ENCODE data around the gene IFNA1.

The IFNA1 gene

DNA sequence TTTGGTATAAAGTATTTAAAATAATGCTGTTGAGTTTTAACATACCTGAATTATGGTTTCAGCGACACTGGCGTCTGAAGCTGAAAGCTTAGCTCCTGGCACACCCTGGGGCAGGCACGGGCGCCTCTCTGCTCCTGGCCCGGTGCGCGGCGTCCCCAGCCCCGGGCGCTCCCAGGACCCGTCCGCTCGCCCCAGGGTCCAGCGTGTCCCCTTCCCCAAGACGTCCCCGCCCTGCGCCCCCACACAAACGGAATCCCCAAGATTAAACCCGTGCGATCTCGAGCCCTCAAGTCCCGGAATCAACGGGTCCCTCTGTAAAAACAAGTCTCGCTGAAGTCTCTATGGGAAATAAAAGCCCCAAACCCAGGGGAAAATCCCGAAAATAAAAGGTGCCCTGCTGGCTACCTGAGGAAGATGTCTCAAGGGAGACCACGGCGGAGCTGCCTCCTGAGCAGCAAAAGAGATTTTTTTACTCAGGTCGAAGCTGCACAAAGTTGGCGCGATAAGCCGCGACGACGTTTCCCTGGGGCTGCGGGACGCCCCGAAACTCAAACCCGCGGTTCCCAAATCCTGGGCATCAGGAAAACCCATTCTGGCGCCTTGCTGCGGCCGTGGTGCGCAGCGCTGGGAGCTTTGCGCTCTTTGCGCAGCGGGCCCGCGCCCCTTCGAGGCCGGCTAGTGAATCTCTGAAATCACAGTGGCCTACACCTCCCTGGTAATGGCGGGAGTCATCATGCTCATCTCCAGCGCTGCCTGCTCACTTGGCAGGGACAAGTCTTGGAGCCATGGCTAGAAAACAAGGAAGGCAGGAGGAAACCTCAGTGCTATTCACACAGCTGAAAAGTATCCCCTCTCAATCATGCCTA, 37.6 kb upstream of the IFNA1 start:
- TF ChIP-seq, protein P1, sequence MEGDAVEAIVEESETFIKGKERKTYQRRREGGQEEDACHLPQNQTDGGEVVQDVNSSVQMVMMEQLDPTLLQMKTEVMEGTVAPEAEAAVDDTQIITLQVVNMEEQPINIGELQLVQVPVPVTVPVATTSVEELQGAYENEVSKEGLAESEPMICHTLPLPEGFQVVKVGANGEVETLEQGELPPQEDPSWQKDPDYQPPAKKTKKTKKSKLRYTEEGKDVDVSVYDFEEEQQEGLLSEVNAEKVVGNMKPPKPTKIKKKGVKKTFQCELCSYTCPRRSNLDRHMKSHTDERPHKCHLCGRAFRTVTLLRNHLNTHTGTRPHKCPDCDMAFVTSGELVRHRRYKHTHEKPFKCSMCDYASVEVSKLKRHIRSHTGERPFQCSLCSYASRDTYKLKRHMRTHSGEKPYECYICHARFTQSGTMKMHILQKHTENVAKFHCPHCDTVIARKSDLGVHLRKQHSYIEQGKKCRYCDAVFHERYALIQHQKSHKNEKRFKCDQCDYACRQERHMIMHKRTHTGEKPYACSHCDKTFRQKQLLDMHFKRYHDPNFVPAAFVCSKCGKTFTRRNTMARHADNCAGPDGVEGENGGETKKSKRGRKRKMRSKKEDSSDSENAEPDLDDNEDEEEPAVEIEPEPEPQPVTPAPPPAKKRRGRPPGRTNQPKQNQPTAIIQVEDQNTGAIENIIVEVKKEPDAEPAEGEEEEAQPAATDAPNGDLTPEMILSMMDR (IDR thresholded peaks at IDR 0.05; ENCODE audit: insufficient read depth, low read length, missing control alignments) = no peak
- ChIA-PET POLR2A (no interaction called here), CTCF (interaction anchor here (0.6 to 1.5 kb wide), 5 partner anchors 53 to 386 kb away, joined by 3 to 7 read pairs (median 3); no protein-coding TSS in a partner anchor)
- H3K4me3 ChIP-seq (ENCODE audit: low read depth, low read length) = peak overlapping the region; percentile 30
- no peak for DNase-seq (ENCODE audit: low read depth, low spot score)

DNA sequence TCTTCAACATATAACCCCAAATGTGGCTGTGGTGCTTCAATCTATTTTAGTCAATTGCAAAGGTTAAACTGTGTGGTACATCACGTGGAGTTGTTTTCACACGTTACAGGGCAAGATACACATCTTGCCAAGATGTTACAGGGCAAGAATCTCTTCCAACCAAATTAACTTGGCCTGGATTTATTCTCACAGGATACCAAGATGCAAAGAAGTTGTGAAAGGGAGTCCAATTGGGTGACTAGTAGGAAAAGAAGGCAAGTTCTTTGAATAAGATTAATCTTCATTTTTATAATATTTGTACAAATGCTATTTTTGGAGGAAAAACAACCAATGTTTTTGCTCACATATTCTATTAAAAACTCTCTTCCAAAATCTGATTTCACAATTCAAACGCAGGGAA, 36.1 kb upstream of the IFNA1 start:
- ChIA-PET CTCF (no interaction called here), POLR2A (no interaction called here)
- TF ChIP-seq, protein P1 (IDR thresholded peaks at IDR 0.05; ENCODE audit: insufficient read depth, low read length, missing control alignments) = no peak
- H3K4me3 ChIP-seq (ENCODE audit: low read depth, low read length) = no peak overlapping the region
- no peak for DNase-seq (ENCODE audit: low read depth, low spot score)

DNA sequence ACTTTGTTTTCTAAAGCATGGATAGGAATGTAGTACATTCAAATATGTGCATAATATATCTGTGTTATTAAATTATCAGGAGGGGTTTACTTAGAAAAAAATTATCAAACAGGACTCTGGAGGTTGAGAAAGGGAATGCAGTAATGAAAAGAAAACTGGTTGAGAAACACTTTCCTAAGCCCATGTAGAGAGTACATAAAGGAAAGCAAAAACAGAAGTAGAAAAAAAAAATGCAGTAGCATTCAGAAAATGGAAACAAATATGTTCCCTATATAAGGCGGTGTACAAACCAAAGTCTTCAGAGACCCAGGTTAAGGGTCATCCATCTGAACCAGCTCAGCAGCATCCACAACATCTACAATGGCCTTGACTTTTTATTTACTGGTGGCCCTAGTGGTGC, 31.4 kb upstream of the IFNA1 start, which contains the start of gene IFNA8:
Gene IFNA8, plus strand, starts transcription at position 301 of the 400 bp plus-strand sequence. Its CDS starts 60 bp downstream, at position 361.
- CTCF ChIA-PET = interaction anchor here (1.0 to 1.6 kb wide), 4 partner anchors 10 to 46 kb away, joined by 3 to 9 read pairs (median 3); no protein-coding TSS in a partner anchor
- POLR2A ChIA-PET = no interaction called here
- DNase-seq (ENCODE audit: low read depth, low spot score) = no peak
- TF ChIP-seq, protein P1 (IDR thresholded peaks at IDR 0.05; ENCODE audit: insufficient read depth, low read length, missing control alignments) = no peak
- H3K4me3 ChIP-seq (ENCODE audit: low read depth, low read length) = no peak within 1 kb of the TSS

DNA sequence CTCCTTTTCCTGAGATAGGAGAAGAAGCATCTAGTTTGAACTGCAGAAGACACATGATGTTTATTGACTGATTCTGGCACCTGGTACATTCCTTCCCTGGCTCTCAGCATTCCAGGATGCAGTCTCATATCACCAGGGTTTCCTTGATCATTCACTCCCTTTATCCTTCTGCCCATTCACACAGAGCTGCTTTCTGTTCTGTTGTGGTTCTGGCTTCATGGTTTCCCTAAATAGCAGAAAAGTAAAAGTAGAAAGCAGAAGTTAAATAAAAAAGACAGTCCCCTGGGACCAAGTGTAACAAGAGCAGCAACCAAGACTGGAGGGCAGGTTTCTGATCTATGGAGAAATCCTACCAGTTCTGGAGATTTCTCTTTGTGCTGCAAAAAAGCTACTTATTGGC, 28.1 kb upstream of the IFNA1 start:
- no peak overlapping the region for H3K4me3 ChIP-seq (ENCODE audit: low read depth, low read length)
- TF ChIP-seq, protein P1 (IDR thresholded peaks at IDR 0.05; ENCODE audit: insufficient read depth, low read length, missing control alignments) = no peak
- CTCF ChIA-PET = interaction anchor here (0.9 to 1.2 kb wide), 3 partner anchors 16 to 86 kb away, joined by 3 to 4 read pairs (median 3); no protein-coding TSS in a partner anchor
- POLR2A ChIA-PET = no interaction called here
- no peak for DNase-seq (ENCODE audit: low read depth, low spot score)

DNA sequence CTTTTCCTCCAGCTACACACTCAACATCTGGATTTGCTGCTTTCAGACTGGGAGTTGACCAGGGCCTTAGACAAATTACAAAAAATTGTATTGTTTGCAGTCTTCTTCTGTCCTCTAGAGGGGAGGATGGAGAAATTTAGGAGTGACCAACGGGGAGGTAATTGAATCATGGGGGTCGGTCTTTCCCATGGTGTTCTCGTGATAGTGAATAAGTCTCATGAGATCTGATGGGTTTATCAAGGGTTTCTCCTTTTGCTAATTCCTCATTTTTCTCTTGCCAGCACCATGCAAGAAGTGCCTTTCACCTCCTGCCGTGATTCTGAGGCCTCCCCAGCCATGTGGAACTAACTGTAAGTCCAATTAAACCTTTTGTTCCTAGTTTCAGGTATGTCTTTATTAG, 27.1 kb upstream of the IFNA1 start:
- ChIA-PET CTCF (interaction anchor here (0.9 to 1.2 kb wide), 2 partner anchors 22 to 87 kb away, joined by 3 read pairs; no protein-coding TSS in a partner anchor), POLR2A (no interaction called here)
- TF ChIP-seq, protein P1 (IDR thresholded peaks at IDR 0.05; ENCODE audit: insufficient read depth, low read length, missing control alignments) = no peak

DNA sequence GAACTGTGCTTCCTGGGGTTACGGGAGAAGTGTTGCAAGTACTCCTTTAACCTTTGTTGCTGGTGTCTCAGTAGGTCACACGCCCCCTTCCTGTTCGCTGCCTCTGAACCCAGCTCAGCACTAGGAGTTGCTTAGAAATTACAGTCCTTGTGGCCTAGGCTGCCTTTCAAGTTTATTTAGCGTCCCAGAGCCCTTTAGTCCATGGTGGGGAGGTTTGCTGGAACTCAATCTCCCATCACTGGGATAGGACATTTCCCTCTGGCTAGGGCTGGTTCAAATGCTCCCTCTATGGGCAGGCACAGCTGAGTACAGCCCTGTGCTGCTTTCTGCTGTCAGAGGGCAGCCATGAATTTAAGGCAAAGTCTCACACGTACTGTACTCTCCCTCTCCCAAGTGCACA, 26.6 kb upstream of the IFNA1 start:
- CTCF ChIA-PET = interaction anchor here (1.2 kb wide), 1 partner anchor 22 kb away, joined by 3 read pairs; no protein-coding TSS in a partner anchor
- POLR2A ChIA-PET = no interaction called here
- TF ChIP-seq, protein P1 (IDR thresholded peaks at IDR 0.05; ENCODE audit: insufficient read depth, low read length, missing control alignments) = peak; percentile 3
- DNase-seq (ENCODE audit: low read depth, low spot score) = no peak
- H3K4me3 ChIP-seq (ENCODE audit: low read depth, low read length) = no peak overlapping the region

More for the DNA sequence above, 27.1 kb upstream of the IFNA1 start:
- no peak for DNase-seq (ENCODE audit: low read depth, low spot score)
- no peak overlapping the region for H3K4me3 ChIP-seq (ENCODE audit: low read depth, low read length)

All from AG04449 (cell line).